ENCODE results near the gene ADARB1. TPM values are rescaled to one million over a fixed set of nuclear protein-coding genes. Genes with fewer than 3 reads are reported as not detected.

ADARB1 gene
- total and polyA plus RNA-seq, 12 donors: 7.2 to 21.6 (median 16.1) TPM

- TF ChIP-seq, protein P1, sequence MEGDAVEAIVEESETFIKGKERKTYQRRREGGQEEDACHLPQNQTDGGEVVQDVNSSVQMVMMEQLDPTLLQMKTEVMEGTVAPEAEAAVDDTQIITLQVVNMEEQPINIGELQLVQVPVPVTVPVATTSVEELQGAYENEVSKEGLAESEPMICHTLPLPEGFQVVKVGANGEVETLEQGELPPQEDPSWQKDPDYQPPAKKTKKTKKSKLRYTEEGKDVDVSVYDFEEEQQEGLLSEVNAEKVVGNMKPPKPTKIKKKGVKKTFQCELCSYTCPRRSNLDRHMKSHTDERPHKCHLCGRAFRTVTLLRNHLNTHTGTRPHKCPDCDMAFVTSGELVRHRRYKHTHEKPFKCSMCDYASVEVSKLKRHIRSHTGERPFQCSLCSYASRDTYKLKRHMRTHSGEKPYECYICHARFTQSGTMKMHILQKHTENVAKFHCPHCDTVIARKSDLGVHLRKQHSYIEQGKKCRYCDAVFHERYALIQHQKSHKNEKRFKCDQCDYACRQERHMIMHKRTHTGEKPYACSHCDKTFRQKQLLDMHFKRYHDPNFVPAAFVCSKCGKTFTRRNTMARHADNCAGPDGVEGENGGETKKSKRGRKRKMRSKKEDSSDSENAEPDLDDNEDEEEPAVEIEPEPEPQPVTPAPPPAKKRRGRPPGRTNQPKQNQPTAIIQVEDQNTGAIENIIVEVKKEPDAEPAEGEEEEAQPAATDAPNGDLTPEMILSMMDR (IDR thresholded peaks at IDR 0.05): no peak
- no peak for TF ChIP-seq POLR2A (IDR thresholded peaks at IDR 0.05)
- WGBS, 4 donors: 92 to 100% (median 98%) methylated on average over 5 of the region's 5 CpGs
- intact Hi-C loops (cut with DNase I): no loop called here
- H3K4me3 ChIP-seq: no peak overlapping the region
- H3K4me1 ChIP-seq (replicated peaks in 1 of 2): peaks cover 0 to 10% of the 10 kb centered on the region in 2 donors
- no peaks in the 10 kb centered on the region for H3K27me3 ChIP-seq
- no peaks in the 10 kb centered on the region for H3K9me3 ChIP-seq (replicated peaks in 1 of 3)
- no peak overlapping the region for H3K27ac ChIP-seq
- no peaks in the 10 kb centered on the region for H3K36me3 ChIP-seq (replicated peaks in 1 of 2)
- DNase-seq: no peak
These were observed 40.8 kb downstream of the ADARB1 start for GRCh38 chr21:45115141-45115540.

GRCh38 chr21:45116066-45116465 is 41.7 kb downstream of the ADARB1 start:
- intact Hi-C loops (cut with DNase I): no loop called here
- Histone ChIP-seq H3K4me3 (no peak overlapping the region), H3K4me1 (replicated peaks in 1 of 2) (peaks cover 0 to under 1% of the 10 kb centered on the region in 2 donors), H3K36me3 (replicated peaks in 1 of 2) (no peaks in the 10 kb centered on the region), H3K27me3 (no peaks in the 10 kb centered on the region), H3K9me3 (replicated peaks in 1 of 3) (no peaks in the 10 kb centered on the region), H3K27ac (no peak overlapping the region)
- no peak for DNase-seq
- 94 to 98% (median 95%) methylated on average over 5 to 6 of the region's 6 CpGs for WGBS, 4 donors
- TF ChIP-seq POLR2A (IDR thresholded peaks at IDR 0.05): no peak
- TF ChIP-seq, protein P1 (IDR thresholded peaks at IDR 0.05): no peak

- no peak for TF ChIP-seq POLR2A (IDR thresholded peaks at IDR 0.05)
- TF ChIP-seq, protein P1 (IDR thresholded peaks at IDR 0.05): no peak
- H3K4me1 ChIP-seq (replicated peaks in 1 of 2): no peaks in the 10 kb centered on the region
- 96 to 97% (median 96%) methylated on average over 6 of the region's 6 CpGs for whole genome bisulfite sequencing, 4 donors
- no peaks in the 10 kb centered on the region for H3K9me3 ChIP-seq (replicated peaks in 1 of 3)
- intact Hi-C loops (cut with DNase I): no loop called here
- H3K27me3 ChIP-seq: no peaks in the 10 kb centered on the region
- no peaks in the 10 kb centered on the region for H3K36me3 ChIP-seq (replicated peaks in 1 of 2)
- no peak for DNase-seq
- H3K4me3 ChIP-seq: no peak overlapping the region
- no peak overlapping the region for H3K27ac ChIP-seq
These were observed 42.9 kb downstream of the ADARB1 start for GRCh38 chr21:45117314-45117713.

DNA sequence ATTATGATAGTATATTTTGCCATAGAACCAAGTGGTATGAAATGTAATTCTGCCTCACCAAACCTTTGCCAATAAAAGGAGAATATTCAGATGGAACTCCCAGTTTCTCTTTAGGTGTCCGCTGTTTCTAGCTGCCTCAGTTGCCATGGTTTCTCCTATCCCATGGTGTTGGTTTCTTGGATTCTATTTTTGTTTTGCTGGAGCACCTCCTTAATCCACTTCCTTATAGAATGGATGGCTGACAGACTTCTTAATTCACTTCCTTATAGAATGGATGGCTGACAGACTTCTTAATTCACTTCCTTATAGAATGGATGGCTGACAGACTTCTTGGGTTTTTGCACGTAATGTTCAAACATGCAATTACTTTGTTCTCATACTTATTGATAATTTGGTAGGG is 43.7 kb downstream of the ADARB1 start:
- WGBS, 4 donors: 97 to 99% (median 97%) methylated on average over 2 of the region's 2 CpGs
- Histone ChIP-seq H3K4me1 (replicated peaks in 1 of 2) (no peaks in the 10 kb centered on the region), H3K4me3 (no peak overlapping the region), H3K36me3 (replicated peaks in 1 of 2) (no peaks in the 10 kb centered on the region), H3K27me3 (no peaks in the 10 kb centered on the region), H3K27ac (no peak overlapping the region), H3K9me3 (replicated peaks in 1 of 3) (no peaks in the 10 kb centered on the region)
- intact Hi-C loops (cut with DNase I): no loop called here
- TF ChIP-seq, protein P1 (IDR thresholded peaks at IDR 0.05): no peak
- no peak for TF ChIP-seq POLR2A (IDR thresholded peaks at IDR 0.05)
- DNase-seq: no peak
